ENCODE measurements around the gene CMIP.

DNA sequence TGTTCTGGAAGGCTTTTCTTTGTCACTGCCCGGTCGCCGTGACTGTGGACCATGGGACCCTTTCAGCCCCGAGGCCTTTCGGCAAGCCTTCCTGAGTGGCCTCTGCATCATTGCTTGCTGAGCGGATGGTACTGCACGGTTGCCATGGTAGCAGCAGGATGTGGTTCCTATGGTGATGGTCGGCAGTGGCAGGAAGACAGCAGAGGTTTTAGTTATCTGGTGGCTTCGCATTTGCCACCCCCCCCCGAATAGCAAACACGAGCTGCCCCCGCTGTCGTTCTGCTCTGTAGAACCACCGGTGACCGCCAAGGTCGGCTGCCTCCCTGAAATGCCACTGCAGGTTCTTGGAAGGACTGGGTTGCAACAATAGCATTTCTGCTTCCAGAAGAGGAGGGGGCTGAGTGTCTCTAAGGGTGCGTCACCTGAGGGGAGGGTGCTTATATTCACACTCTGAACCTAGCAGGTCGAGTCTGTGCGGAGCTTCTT, 76.6 kb downstream of the CMIP start:
- TF ChIP-seq CTCF (IDR thresholded peaks at IDR 0.05) (no peak), POLR2AphosphoS5 (IDR thresholded peaks at IDR 0.05) (no peak), POLR2A (IDR thresholded peaks at IDR 0.05) (no peak)

All from sigmoid colon (tissue), 4 donors.